ENCODE data around the gene L1TD1. TPM values are rescaled to one million over a fixed set of nuclear protein-coding genes. Genes with fewer than 3 reads are reported as not detected.

Gene L1TD1
- total and polyA plus RNA-seq, 2 experiments from 2014 or later = 283 to 628 TPM

DNA sequence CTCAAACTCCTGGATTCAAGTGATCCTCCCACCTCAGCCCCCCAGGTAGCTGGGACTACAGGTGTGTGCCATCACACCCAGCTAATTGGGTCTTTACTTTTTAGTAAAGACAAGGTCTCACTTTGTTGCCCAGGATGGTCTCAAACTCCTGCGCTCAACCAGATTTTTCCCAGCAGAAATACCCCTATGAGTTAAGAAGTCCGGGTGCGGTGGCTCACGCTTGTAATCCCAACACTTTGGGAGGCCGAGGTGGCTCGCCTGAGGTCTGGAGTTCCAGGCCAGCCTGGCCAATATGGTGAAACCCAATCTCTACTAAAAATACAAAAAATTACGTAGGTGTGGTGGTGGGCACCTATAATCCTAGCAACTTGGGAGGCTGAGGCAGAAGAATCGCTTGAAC, 6.5 kb upstream of the L1TD1 start:
- Mint-ChIP-seq H3K36me3 (ENCODE audit: low read depth) (no peaks in the 10 kb centered on the region), H3K4me3 (no peak overlapping the region), H3K27ac (no peak overlapping the region), H3K27me3 (ENCODE audit: insufficient read depth, low read depth, poor library complexity) (peaks cover 9% of the 10 kb centered on the region), H3K9me3 (no peaks in the 10 kb centered on the region), H3K4me1 (peaks cover 26% of the 10 kb centered on the region)
- Histone ChIP-seq H3K4me3 (no peak overlapping the region), H3F3A (replicated peaks; ENCODE audit: low read depth) (no peaks in the 10 kb centered on the region; the same call in 1 of the 2 replicates), H3K9me2 (ENCODE audit: insufficient read depth) (no peaks in the 10 kb centered on the region), H3K79me2 (replicated peaks; ENCODE audit: insufficient read depth) (peaks cover 4% of the 10 kb centered on the region; the same call in 1 of the 2 replicates), H3K27ac (ENCODE audit: low read depth) (no peak overlapping the region), H3K27me3 (ENCODE audit: insufficient read depth) (no peaks in the 10 kb centered on the region), H3K4me1 (ENCODE audit: insufficient read depth) (peaks cover 38% of the 10 kb centered on the region), H3K36me3 (ENCODE audit: insufficient read depth) (no peaks in the 10 kb centered on the region), H3K4me2 (no peak overlapping the region), H4K20me1 (replicated peaks; ENCODE audit: insufficient read depth) (no peaks in the 10 kb centered on the region), H2AFZ (no peak overlapping the region)
- TF ChIP-seq, protein P1, sequence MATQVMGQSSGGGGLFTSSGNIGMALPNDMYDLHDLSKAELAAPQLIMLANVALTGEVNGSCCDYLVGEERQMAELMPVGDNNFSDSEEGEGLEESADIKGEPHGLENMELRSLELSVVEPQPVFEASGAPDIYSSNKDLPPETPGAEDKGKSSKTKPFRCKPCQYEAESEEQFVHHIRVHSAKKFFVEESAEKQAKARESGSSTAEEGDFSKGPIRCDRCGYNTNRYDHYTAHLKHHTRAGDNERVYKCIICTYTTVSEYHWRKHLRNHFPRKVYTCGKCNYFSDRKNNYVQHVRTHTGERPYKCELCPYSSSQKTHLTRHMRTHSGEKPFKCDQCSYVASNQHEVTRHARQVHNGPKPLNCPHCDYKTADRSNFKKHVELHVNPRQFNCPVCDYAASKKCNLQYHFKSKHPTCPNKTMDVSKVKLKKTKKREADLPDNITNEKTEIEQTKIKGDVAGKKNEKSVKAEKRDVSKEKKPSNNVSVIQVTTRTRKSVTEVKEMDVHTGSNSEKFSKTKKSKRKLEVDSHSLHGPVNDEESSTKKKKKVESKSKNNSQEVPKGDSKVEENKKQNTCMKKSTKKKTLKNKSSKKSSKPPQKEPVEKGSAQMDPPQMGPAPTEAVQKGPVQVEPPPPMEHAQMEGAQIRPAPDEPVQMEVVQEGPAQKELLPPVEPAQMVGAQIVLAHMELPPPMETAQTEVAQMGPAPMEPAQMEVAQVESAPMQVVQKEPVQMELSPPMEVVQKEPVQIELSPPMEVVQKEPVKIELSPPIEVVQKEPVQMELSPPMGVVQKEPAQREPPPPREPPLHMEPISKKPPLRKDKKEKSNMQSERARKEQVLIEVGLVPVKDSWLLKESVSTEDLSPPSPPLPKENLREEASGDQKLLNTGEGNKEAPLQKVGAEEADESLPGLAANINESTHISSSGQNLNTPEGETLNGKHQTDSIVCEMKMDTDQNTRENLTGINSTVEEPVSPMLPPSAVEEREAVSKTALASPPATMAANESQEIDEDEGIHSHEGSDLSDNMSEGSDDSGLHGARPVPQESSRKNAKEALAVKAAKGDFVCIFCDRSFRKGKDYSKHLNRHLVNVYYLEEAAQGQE (IDR thresholded peaks at IDR 0.05; ENCODE audit: unreplicated experiment) = no peak
- TF ChIP-seq, protein P2, sequence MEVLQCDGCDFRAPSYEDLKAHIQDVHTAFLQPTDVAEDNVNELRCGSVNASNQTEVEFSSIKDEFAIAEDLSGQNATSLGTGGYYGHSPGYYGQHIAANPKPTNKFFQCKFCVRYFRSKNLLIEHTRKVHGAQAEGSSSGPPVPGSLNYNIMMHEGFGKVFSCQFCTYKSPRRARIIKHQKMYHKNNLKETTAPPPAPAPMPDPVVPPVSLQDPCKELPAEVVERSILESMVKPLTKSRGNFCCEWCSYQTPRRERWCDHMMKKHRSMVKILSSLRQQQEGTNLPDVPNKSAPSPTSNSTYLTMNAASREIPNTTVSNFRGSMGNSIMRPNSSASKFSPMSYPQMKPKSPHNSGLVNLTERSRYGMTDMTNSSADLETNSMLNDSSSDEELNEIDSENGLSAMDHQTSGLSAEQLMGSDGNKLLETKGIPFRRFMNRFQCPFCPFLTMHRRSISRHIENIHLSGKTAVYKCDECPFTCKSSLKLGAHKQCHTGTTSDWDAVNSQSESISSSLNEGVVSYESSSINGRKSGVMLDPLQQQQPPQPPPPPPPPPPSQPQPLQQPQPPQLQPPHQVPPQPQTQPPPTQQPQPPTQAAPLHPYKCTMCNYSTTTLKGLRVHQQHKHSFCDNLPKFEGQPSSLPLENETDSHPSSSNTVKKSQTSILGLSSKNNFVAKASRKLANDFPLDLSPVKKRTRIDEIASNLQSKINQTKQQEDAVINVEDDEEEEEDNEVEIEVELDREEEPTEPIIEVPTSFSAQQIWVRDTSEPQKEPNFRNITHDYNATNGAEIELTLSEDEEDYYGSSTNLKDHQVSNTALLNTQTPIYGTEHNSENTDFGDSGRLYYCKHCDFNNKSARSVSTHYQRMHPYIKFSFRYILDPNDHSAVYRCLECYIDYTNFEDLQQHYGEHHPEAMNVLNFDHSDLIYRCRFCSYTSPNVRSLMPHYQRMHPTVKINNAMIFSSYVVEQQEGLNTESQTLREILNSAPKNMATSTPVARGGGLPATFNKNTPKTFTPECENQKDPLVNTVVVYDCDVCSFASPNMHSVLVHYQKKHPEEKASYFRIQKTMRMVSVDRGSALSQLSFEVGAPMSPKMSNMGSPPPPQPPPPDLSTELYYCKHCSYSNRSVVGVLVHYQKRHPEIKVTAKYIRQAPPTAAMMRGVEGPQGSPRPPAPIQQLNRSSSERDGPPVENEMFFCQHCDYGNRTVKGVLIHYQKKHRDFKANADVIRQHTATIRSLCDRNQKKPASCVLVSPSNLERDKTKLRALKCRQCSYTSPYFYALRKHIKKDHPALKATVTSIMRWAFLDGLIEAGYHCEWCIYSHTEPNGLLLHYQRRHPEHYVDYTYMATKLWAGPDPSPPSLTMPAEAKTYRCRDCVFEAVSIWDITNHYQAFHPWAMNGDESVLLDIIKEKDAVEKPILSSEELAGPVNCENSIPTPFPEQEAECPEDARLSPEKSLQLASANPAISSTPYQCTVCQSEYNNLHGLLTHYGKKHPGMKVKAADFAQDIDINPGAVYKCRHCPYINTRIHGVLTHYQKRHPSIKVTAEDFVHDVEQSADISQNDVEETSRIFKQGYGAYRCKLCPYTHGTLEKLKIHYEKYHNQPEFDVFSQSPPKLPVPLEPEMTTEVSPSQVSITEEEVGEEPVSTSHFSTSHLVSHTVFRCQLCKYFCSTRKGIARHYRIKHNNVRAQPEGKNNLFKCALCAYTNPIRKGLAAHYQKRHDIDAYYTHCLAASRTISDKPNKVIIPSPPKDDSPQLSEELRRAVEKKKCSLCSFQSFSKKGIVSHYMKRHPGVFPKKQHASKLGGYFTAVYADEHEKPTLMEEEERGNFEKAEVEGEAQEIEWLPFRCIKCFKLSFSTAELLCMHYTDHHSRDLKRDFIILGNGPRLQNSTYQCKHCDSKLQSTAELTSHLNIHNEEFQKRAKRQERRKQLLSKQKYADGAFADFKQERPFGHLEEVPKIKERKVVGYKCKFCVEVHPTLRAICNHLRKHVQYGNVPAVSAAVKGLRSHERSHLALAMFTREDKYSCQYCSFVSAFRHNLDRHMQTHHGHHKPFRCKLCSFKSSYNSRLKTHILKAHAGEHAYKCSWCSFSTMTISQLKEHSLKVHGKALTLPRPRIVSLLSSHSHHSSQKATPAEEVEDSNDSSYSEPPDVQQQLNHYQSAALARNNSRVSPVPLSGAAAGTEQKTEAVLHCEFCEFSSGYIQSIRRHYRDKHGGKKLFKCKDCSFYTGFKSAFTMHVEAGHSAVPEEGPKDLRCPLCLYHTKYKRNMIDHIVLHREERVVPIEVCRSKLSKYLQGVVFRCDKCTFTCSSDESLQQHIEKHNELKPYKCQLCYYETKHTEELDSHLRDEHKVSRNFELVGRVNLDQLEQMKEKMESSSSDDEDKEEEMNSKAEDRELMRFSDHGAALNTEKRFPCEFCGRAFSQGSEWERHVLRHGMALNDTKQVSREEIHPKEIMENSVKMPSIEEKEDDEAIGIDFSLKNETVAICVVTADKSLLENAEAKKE (CRISPR knock-in tag; IDR thresholded peaks at IDR 0.05) = no peak
- no peak for TF ChIP-seq NANOG (IDR thresholded peaks at IDR 0.05; ENCODE audit: borderline replicate concordance)
- TF ChIP-seq EZH2 (IDR thresholded peaks at IDR 0.05; ENCODE audit: low read depth, unreplicated experiment) = no peak
- no peak for TF ChIP-seq ETS1 (IDR thresholded peaks at IDR 0.05)
- TF ChIP-seq POLR2AphosphoS5 (IDR thresholded peaks at IDR 0.05; ENCODE audit: low read depth) = no peak
- TF ChIP-seq ZNF331 (CRISPR knock-in tag; IDR thresholded peaks at IDR 0.05; ENCODE audit: low read depth) = no peak
- no peak for TF ChIP-seq EZH2phosphoT487 (IDR thresholded peaks at IDR 0.05; ENCODE audit: unreplicated experiment)
- no peak for TF ChIP-seq JUNB (IDR thresholded peaks at IDR 0.05; ENCODE audit: unreplicated experiment)
- TF ChIP-seq CTCF (conservative IDR thresholded peaks at IDR 0.05; ENCODE audit: low read depth in 2 of 2) = no peak
- no peak for TF ChIP-seq CREB1 (CRISPR knock-in tag; IDR thresholded peaks at IDR 0.05; ENCODE audit: low read depth)
- no peak for TF ChIP-seq ZNF114 (CRISPR knock-in tag; IDR thresholded peaks at IDR 0.05)
- no peak for TF ChIP-seq STAT1 (IDR thresholded peaks at IDR 0.05; ENCODE audit: unreplicated experiment)
- ATAC-seq (no peak), DNase-seq (ENCODE audit: low spot score) (no peak)

Measured in GM23338 (cell line).